Loucy (cell line): Measurements from ENCODE around the gene MITF.

Experiments
- H2AFZ ChIP-seq: fragments of 200-600 bp; sonication (generic); 2 replicates; pipeline ENCODE4 v1.6.0; 2016; ENCODE audit warnings: antibody characterized with exemption, mild to moderate bottlenecking, low read length, moderate library complexity
- H3F3A ChIP-seq: fragments of 200-600 bp; 2 replicates; pipeline ENCODE4 v1.6.0; 2016; ENCODE audit warnings: antibody characterized with exemption, low read depth, mild to moderate bottlenecking
- H3K27me3 ChIP-seq: fragments of 200-600 bp; sonication (generic); 2 replicates; pipeline ENCODE4 v1.6.1; 2014; ENCODE audit warnings: low read length, mild to moderate bottlenecking; ENCODE audit not compliant: insufficient read depth, poor library complexity, severe bottlenecking
- H3K36me3 ChIP-seq: fragments of 200-600 bp; sonication (generic); 2 replicates; pipeline ENCODE4 v1.6.1; 2016; ENCODE audit warnings: low read length; ENCODE audit not compliant: insufficient read depth
- H3K4me1 ChIP-seq: fragments of 200-600 bp; sonication (generic); 2 replicates; pipeline ENCODE4 v1.5.1; 2014; ENCODE audit warnings: low read length, mild to moderate bottlenecking; ENCODE audit not compliant: insufficient read depth, poor library complexity, severe bottlenecking
- H3K4me2 ChIP-seq: fragments of 200-600 bp; sonication (generic); 2 replicates; pipeline ENCODE4 v1.6.0; 2014; ENCODE audit warnings: antibody characterized with exemption, low read length, low read depth, mild to moderate bottlenecking; ENCODE audit not compliant: poor library complexity, severe bottlenecking
- H3K4me3 ChIP-seq: fragments of 200-600 bp; sonication (generic); 2 replicates; pipeline ENCODE4 v1.5.1; 2014; ENCODE audit warnings: low read length, mild to moderate bottlenecking, mixed read lengths; ENCODE audit not compliant: poor library complexity, severe bottlenecking
- H3K79me2 ChIP-seq: fragments of 200-600 bp; sonication (generic); 2 replicates; pipeline ENCODE4 v1.6.1; 2014; ENCODE audit warnings: low read length; ENCODE audit not compliant: insufficient read depth
- H3K9ac ChIP-seq: fragments of 200-600 bp; sonication (generic); 2 replicates; pipeline ENCODE4 v1.6.0; 2014; ENCODE audit warnings: mild to moderate bottlenecking, low read depth, low read length, moderate library complexity; ENCODE audit not compliant: poor library complexity, severe bottlenecking
- H3K9me2 ChIP-seq: fragments of 200-600 bp; sonication (generic); replicated peaks from 2 replicates; pipeline ENCODE4 v1.6.1; 2016; ENCODE audit warnings: low read depth, low read length, mixed read lengths
- H3K9me3 ChIP-seq: fragments of 200-600 bp; sonication (generic); 2 replicates; pipeline ENCODE4 v1.6.1; 2014; ENCODE audit warnings: mild to moderate bottlenecking, antibody characterized with exemption, low read length, low read depth; ENCODE audit not compliant: insufficient read depth
- H4K20me1 ChIP-seq: fragments of 200-600 bp; sonication (generic); 2 replicates; pipeline ENCODE4 v1.6.0; 2014; ENCODE audit warnings: antibody characterized with exemption, low read length, mild to moderate bottlenecking; ENCODE audit not compliant: insufficient read depth, poor library complexity, severe bottlenecking
- CTCF ChIP-seq: fragments of 200-600 bp; sonication (generic); conservative IDR thresholded peaks from 2 replicates; pipeline ENCODE4 v1.5.1; 2014; ENCODE audit warnings: mild to moderate bottlenecking, antibody characterized with exemption, low read length
- EZH2phosphoT487 ChIP-seq: fragments of 200-600 bp; IDR thresholded peaks from 2 replicates; pipeline ENCODE4 v1.6.1; 2018; ENCODE audit warnings: antibody characterized with exemption, mild to moderate bottlenecking, moderate library complexity, borderline replicate concordance

MITF gene

GRCh38 chr3:69712269-69712668 lies 27.0 kb upstream of the MITF start:
- no peaks in the 10 kb centered on the region for H3K27me3 ChIP-seq
- H3K79me2 ChIP-seq = no peaks in the 10 kb centered on the region
- no peak overlapping the region for H3K4me3 ChIP-seq
- no peaks in the 10 kb centered on the region for H4K20me1 ChIP-seq
- no peak overlapping the region for H3K4me2 ChIP-seq
- H3K4me1 ChIP-seq = no peaks in the 10 kb centered on the region
- H3F3A ChIP-seq = no peaks in the 10 kb centered on the region
- no peaks in the 10 kb centered on the region for H3K36me3 ChIP-seq
- H3K9me3 ChIP-seq = no peaks in the 10 kb centered on the region
- H2AFZ ChIP-seq = no peak overlapping the region
- no peak for TF ChIP-seq EZH2phosphoT487
- no peak for TF ChIP-seq CTCF
- H3K9me2 ChIP-seq = no peaks in the 10 kb centered on the region
- no peak overlapping the region for H3K9ac ChIP-seq

- Histone ChIP-seq H4K20me1 (no peaks in the 10 kb centered on the region), H3F3A (no peaks in the 10 kb centered on the region), H3K79me2 (no peaks in the 10 kb centered on the region), H3K9ac (no peak overlapping the region), H3K36me3 (no peaks in the 10 kb centered on the region), H3K4me3 (no peak overlapping the region), H3K9me3 (no peaks in the 10 kb centered on the region), H3K4me1 (no peaks in the 10 kb centered on the region), H3K27me3 (no peaks in the 10 kb centered on the region), H3K4me2 (no peak overlapping the region), H2AFZ (no peak overlapping the region), H3K9me2 (no peaks in the 10 kb centered on the region)
- no peak for TF ChIP-seq EZH2phosphoT487
- no peak for TF ChIP-seq CTCF
These were observed 26.3 kb upstream of the MITF start for GRCh38 chr3:69712933-69713332.

DNA sequence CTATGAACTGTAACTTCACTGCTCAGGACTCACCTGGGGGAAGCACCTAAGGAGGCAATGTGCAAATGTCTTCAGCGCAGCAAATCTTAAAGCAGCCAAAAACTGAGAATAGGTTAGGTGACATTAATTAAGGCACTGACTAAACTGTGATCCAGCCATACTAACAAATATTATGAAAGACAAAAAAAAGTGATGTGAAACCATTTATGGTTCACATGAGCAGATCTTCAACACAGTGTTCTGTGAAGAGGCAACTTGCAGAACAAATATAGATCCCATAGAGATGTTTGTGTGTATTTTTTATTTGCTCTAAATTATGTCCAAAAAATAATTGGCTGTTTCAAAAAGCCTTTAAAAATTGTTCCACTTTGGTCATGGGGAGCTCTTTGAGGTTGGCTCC lies 24.1 kb upstream of the MITF start:
- no peaks in the 10 kb centered on the region for H3K9me3 ChIP-seq
- H3K9ac ChIP-seq = no peak overlapping the region
- H4K20me1 ChIP-seq = no peaks in the 10 kb centered on the region
- no peaks in the 10 kb centered on the region for H3K9me2 ChIP-seq
- H3K79me2 ChIP-seq = no peaks in the 10 kb centered on the region
- TF ChIP-seq CTCF = no peak
- TF ChIP-seq EZH2phosphoT487 = no peak
- H3K4me1 ChIP-seq = no peaks in the 10 kb centered on the region
- H3K36me3 ChIP-seq = no peaks in the 10 kb centered on the region
- H3F3A ChIP-seq = no peaks in the 10 kb centered on the region
- H3K27me3 ChIP-seq = no peaks in the 10 kb centered on the region
- H2AFZ ChIP-seq = no peak overlapping the region
- H3K4me3 ChIP-seq = no peak overlapping the region
- no peak overlapping the region for H3K4me2 ChIP-seq
